Adrenal gland (tissue), 5 donors: ENCODE results near the gene RDX.

Experiments used
- POLR2A ChIP-seq, 2 donors: fragments of 450-650 bp; IDR thresholded peaks; one replicate each; pipeline ENCODE4 v1.6.1; 2017; ENCODE audit warnings: antibody characterized with exemption in 2 of 2, mild to moderate bottlenecking in 2 of 2, moderate library complexity in 1 of 2
- TF ChIP-seq, protein P1 (sequence below), 6 experiments: fragments of 450-650 bp in 4 of 6; fragments of 200-600 bp in 2 of 6; sonication (generic) in 1 of 6; IDR thresholded peaks; 1 replicate in 5 of 6; 2 replicates in 1 of 6; pipeline versions ENCODE4 v1.5.1 to v1.8.0; 2016 to 2021; ENCODE audit warnings: antibody characterized with exemption in 6 of 6, mild to moderate bottlenecking in 2 of 6, moderate library complexity in 1 of 6
- donor health status: DM: no; HTN: no; CAD: no.

- TF ChIP-seq, protein P1, sequence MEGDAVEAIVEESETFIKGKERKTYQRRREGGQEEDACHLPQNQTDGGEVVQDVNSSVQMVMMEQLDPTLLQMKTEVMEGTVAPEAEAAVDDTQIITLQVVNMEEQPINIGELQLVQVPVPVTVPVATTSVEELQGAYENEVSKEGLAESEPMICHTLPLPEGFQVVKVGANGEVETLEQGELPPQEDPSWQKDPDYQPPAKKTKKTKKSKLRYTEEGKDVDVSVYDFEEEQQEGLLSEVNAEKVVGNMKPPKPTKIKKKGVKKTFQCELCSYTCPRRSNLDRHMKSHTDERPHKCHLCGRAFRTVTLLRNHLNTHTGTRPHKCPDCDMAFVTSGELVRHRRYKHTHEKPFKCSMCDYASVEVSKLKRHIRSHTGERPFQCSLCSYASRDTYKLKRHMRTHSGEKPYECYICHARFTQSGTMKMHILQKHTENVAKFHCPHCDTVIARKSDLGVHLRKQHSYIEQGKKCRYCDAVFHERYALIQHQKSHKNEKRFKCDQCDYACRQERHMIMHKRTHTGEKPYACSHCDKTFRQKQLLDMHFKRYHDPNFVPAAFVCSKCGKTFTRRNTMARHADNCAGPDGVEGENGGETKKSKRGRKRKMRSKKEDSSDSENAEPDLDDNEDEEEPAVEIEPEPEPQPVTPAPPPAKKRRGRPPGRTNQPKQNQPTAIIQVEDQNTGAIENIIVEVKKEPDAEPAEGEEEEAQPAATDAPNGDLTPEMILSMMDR (IDR thresholded peaks at IDR 0.05): no peak
- no peak for TF ChIP-seq POLR2A (IDR thresholded peaks at IDR 0.05)
These were observed 52.6 kb downstream of the RDX start for GRCh38 chr11:110243791-110244190.
